CD1c-positive myeloid dendritic cell (primary cell): Measurements from ENCODE around the gene IMMP2L.

ENCODE experiments used
- DNase-seq: peaks from one replicate; pipeline ENCODE4 v3.0.0-alpha.2; 2016; ENCODE audit errors: extremely low spot score

The IMMP2L gene

GRCh38 chr7:111558991-111559390 is 3.3 kb downstream of the IMMP2L start:
- DNase-seq, result no peak

GRCh38 chr7:111556977-111557376 is 5.3 kb downstream of the IMMP2L start:
- no peak for DNase-seq

- DNase-seq, result no peak
Measured at GRCh38 chr7:111554086-111554485, 8.2 kb downstream of the IMMP2L start.

GRCh38 chr7:111541067-111541466 is 21.2 kb downstream of the IMMP2L start:
- DNase-seq, result no peak

- DNase-seq, result no peak
Measured at GRCh38 chr7:111540199-111540815, 22.0 kb downstream of the IMMP2L start.

GRCh38 chr7:111537134-111537533 is 25.2 kb downstream of the IMMP2L start:
- no peak for DNase-seq

GRCh38 chr7:111535142-111535870 is 27.0 kb downstream of the IMMP2L start:
- no peak for DNase-seq

- no peak for DNase-seq
Measured at GRCh38 chr7:111532625-111533024, 29.7 kb downstream of the IMMP2L start.

GRCh38 chr7:111531993-111532392 is 30.3 kb downstream of the IMMP2L start:
- peak; percentile 61 for DNase-seq

GRCh38 chr7:111530356-111530668 is 32.0 kb downstream of the IMMP2L start:
- no peak for DNase-seq

- DNase-seq, result no peak
Measured at GRCh38 chr7:111529507-111530355, 32.6 kb downstream of the IMMP2L start.

- no peak for DNase-seq
Measured at GRCh38 chr7:111528331-111528730, 34.0 kb downstream of the IMMP2L start.

- DNase-seq, result no peak
Measured at GRCh38 chr7:111527545-111527944, 34.7 kb downstream of the IMMP2L start.

- DNase-seq, result no peak
Measured at GRCh38 chr7:111525100-111525499, 37.2 kb downstream of the IMMP2L start.

GRCh38 chr7:111521660-111522059 is 40.6 kb downstream of the IMMP2L start:
- DNase-seq, result no peak

GRCh38 chr7:111518264-111518663 is 44.0 kb downstream of the IMMP2L start:
- no peak for DNase-seq

GRCh38 chr7:111517549-111517951 is 44.7 kb downstream of the IMMP2L start:
- no peak for DNase-seq

- DNase-seq, result no peak
Measured at GRCh38 chr7:111516612-111517011, 45.7 kb downstream of the IMMP2L start.

- no peak for DNase-seq
Measured at GRCh38 chr7:111513566-111513965, 48.7 kb downstream of the IMMP2L start.

- no peak for DNase-seq
Measured at GRCh38 chr7:111511845-111512244, 50.4 kb downstream of the IMMP2L start.

GRCh38 chr7:111510584-111511378 is 51.5 kb downstream of the IMMP2L start:
- DNase-seq, result no peak

- no peak for DNase-seq
Measured at GRCh38 chr7:111510062-111510461, 52.2 kb downstream of the IMMP2L start.
